Stimulated activated CD4-positive, alpha-beta T cell treated with anti-CD3 and anti-CD28 coated beads, Interleukin-1b, Interleukin-23, amount 100 ng/mL, for 24 hours (primary cell): ENCODE results near the gene BRAT1.
A peak's percentile ranks its signal among the peaks of the same experiment; 100 is the strongest.

Experiments
- DNase-seq, 4 experiments: peaks; one replicate each; pipeline ENCODE4 v3.0.0-alpha.2; 2020; ENCODE audit warnings: low read depth in 4 of 4, low spot score in 1 of 4

Gene BRAT1

GRCh38 chr7:2525658-2526630 lies 29.4 kb downstream of the BRAT1 start:
- DNase-seq = no peak

GRCh38 chr7:2524808-2525657 lies 30.3 kb downstream of the BRAT1 start:
- no peak for DNase-seq

GRCh38 chr7:2523941-2524807 lies 31.1 kb downstream of the BRAT1 start:
- DNase-seq = no peak

GRCh38 chr7:2523461-2523936 lies 31.8 kb downstream of the BRAT1 start:
- DNase-seq = no peak

- DNase-seq = no peak
Observed at GRCh38 chr7:2522780-2523433, 32.4 kb downstream of the BRAT1 start.

- DNase-seq = no peak
Observed at GRCh38 chr7:2521952-2522591, 33.3 kb downstream of the BRAT1 start.

- no peak for DNase-seq
Observed at GRCh38 chr7:2521341-2521745, 34.0 kb downstream of the BRAT1 start.

GRCh38 chr7:2520761-2521290 lies 34.5 kb downstream of the BRAT1 start:
- DNase-seq = no peak

- DNase-seq = no peak
Observed at GRCh38 chr7:2520131-2520760, 35.1 kb downstream of the BRAT1 start.

GRCh38 chr7:2519119-2519930 lies 36.0 kb downstream of the BRAT1 start, which contains the start of gene LFNG:
Gene LFNG (plus strand): TSS chr7:2519774. CDS start chr7:2519862, 88 bp downstream.
- peak; percentile 64 to 84 (median 74) for DNase-seq

- DNase-seq = no peak
Observed at GRCh38 chr7:2518737-2519118, 36.6 kb downstream of the BRAT1 start.

GRCh38 chr7:2517678-2518507 lies 37.4 kb downstream of the BRAT1 start:
- DNase-seq = no peak

- DNase-seq = no peak
Observed at GRCh38 chr7:2517026-2517425, 38.3 kb downstream of the BRAT1 start.

GRCh38 chr7:2516194-2516555 lies 39.1 kb downstream of the BRAT1 start:
- DNase-seq = no peak

- DNase-seq = no peak
Observed at GRCh38 chr7:2515424-2516193, 39.7 kb downstream of the BRAT1 start.
